Adrenal gland (tissue), 12 donors: ENCODE measurements around the gene UPK1A. TPM values are rescaled to one million over a fixed set of nuclear protein-coding genes. Genes with fewer than 3 reads are reported as not detected.

Source experiments
- DNase-seq, 7 donors: peaks; one replicate each; pipeline ENCODE4 v3.0.0-alpha.2; 2019 to 2020
- H3K27ac ChIP-seq, 5 donors: fragments of 200-600 bp; sonication (generic) in 4 of 5; 1 replicate in 3 of 5; 2 replicates in 2 of 5; pipeline versions ENCODE4 v1.5.1 to v1.8.0; 2016 to 2020; ENCODE audit warnings: mild to moderate bottlenecking in 1 of 5
- H3K27me3 ChIP-seq: fragments of 200-600 bp; 2 replicates; pipeline ENCODE4 v1.8.0; 2021
- H3K36me3 ChIP-seq, 2 donors: fragments of 200-600 bp; replicated peaks in 1 of 2; 1 replicate in 1 of 2; 2 replicates in 1 of 2; pipeline versions ENCODE4 v1.5.1 to v1.8.0; 2018 to 2022
- H3K4me1 ChIP-seq, 2 donors: fragments of 200-600 bp; replicated peaks in 1 of 2; 1 replicate in 1 of 2; 2 replicates in 1 of 2; pipeline versions ENCODE4 v1.5.1 to v1.8.0; 2018 to 2021
- H3K4me3 ChIP-seq, 4 donors: fragments of 200-600 bp; sonication (generic) in 3 of 4; one replicate each; pipeline ENCODE4 v1.5.1; 2016 to 2018
- H3K9me3 ChIP-seq, 3 donors: fragments of 200-600 bp; sonication (generic) in 1 of 3; replicated peaks in 1 of 3; 1 replicate in 2 of 3; 2 replicates in 1 of 3; pipeline versions ENCODE4 v1.5.1 to v1.8.0; 2016 to 2021
- POLR2A ChIP-seq, 2 donors: fragments of 450-650 bp; IDR thresholded peaks; one replicate each; pipeline ENCODE4 v1.6.1; 2017; ENCODE audit warnings: antibody characterized with exemption in 2 of 2, mild to moderate bottlenecking in 2 of 2, moderate library complexity in 1 of 2
- WGBS, 4 donors: extraction: QIAGEN DNeasy Blood & Tissue Kit in 2 of 4; methylation state at CpG; one replicate each; pipeline versions ENCODE4 v1.1.5 to v1.1.7; 2013 to 2017; 5-methylcytosine and 5-hydroxymethylcytosine counted together
- intact Hi-C, 2 donors: fragments of 100-400 bp; cut with DNase I; formaldehyde crosslinking; loops; one replicate each; pipeline versions ENCODE4 v1.14.1 to v1.15.0; 2022 to 2023
- polyA plus RNA-seq, 3 donors: library from polyadenylated mRNA; stranded (reverse); fragments of 200-250 nt in 2 of 3; fragments of 350-450 nt in 1 of 3; fragmentation: Illumina TruSeq in 1 of 3; extraction: RNeasy Lipid Tissue Mini Kit (QIAGEN cat#74804) in 1 of 3; gene quantifications; one replicate each; pipeline ENCODE4 v1.2.3, GENCODE V29; 2013 to 2014
- total RNA-seq, 9 donors: library from RNA; depleted of rRNA in 4 of 9; stranded (reverse); fragments of >200 nt in 4 of 9; fragments of 120-200 nt in 1 of 9; fragmentation: NEBNext Ultra II Directional in 1 of 9; extraction: Animal tissue kit (Norgen Biotek cat#: 25700) in 1 of 9; gene quantifications; one replicate each; pipeline versions ENCODE4 v1.1.0 to v1.2.4, GENCODE V29; 2013 to 2023
- TF ChIP-seq, protein P1 (sequence below), 6 experiments: fragments of 450-650 bp in 4 of 6; fragments of 200-600 bp in 2 of 6; sonication (generic) in 1 of 6; IDR thresholded peaks; 1 replicate in 5 of 6; 2 replicates in 1 of 6; pipeline versions ENCODE4 v1.5.1 to v1.8.0; 2016 to 2021; ENCODE audit warnings: antibody characterized with exemption in 6 of 6, mild to moderate bottlenecking in 2 of 6, moderate library complexity in 1 of 6
- donor health status: healthy with polysubstance abuse.
- donor health status: Bipolar disorder and iron deficiency.
- donor health status: DM: yes; HTN: yes; CAD: no.
- donor health status: DM: no; HTN: no; CAD: no.
- donor health status: DM: no; HTN: no; CAD: no.
- donor health status: DM: yes; HTN: yes; CAD: no.

Gene UPK1A
- total and polyA plus RNA-seq, 12 donors, result 1.2 TPM; not detected in 11

DNA sequence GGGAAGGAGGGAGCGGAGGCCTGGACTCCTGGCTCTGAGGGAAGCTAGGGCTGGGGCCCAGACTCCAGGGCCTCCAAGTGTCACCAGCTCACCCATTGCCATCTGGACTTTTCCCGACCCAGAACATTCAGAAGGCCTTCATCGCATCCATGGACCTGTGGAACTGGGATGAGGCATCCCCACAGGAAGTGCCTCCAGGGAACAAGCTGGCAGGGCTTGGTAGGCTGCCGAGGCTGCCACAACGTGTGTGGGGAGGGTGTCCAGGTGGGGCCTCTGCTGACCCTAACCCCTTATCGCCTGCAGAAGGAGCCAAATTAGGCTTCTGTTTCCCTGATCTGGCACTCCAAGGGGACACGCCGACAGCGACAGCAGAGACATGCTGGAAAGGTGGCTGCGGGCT, 24.0 kb upstream of the UPK1A start:
- H3K27ac ChIP-seq, result peak overlapping the region in 1 of 5 donors; percentile 7
- peaks cover 0 to 11% of the 10 kb centered on the region in 2 donors for H3K36me3 ChIP-seq
- TF ChIP-seq POLR2A (IDR thresholded peaks at IDR 0.05), result no peak
- TF ChIP-seq, protein P1, sequence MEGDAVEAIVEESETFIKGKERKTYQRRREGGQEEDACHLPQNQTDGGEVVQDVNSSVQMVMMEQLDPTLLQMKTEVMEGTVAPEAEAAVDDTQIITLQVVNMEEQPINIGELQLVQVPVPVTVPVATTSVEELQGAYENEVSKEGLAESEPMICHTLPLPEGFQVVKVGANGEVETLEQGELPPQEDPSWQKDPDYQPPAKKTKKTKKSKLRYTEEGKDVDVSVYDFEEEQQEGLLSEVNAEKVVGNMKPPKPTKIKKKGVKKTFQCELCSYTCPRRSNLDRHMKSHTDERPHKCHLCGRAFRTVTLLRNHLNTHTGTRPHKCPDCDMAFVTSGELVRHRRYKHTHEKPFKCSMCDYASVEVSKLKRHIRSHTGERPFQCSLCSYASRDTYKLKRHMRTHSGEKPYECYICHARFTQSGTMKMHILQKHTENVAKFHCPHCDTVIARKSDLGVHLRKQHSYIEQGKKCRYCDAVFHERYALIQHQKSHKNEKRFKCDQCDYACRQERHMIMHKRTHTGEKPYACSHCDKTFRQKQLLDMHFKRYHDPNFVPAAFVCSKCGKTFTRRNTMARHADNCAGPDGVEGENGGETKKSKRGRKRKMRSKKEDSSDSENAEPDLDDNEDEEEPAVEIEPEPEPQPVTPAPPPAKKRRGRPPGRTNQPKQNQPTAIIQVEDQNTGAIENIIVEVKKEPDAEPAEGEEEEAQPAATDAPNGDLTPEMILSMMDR (IDR thresholded peaks at IDR 0.05), result no peak
- 81 to 84% (median 82%) methylated on average over 9 to 10 of the region's 10 CpGs for WGBS, 4 donors
- no peaks in the 10 kb centered on the region for H3K9me3 ChIP-seq
- intact Hi-C loops, result no loop called here
- peaks cover under 1 to 10% of the 10 kb centered on the region in 2 donors for H3K4me1 ChIP-seq
- no peak for DNase-seq
- H3K4me3 ChIP-seq, result no peak overlapping the region
- H3K27me3 ChIP-seq, result no peaks in the 10 kb centered on the region

DNA sequence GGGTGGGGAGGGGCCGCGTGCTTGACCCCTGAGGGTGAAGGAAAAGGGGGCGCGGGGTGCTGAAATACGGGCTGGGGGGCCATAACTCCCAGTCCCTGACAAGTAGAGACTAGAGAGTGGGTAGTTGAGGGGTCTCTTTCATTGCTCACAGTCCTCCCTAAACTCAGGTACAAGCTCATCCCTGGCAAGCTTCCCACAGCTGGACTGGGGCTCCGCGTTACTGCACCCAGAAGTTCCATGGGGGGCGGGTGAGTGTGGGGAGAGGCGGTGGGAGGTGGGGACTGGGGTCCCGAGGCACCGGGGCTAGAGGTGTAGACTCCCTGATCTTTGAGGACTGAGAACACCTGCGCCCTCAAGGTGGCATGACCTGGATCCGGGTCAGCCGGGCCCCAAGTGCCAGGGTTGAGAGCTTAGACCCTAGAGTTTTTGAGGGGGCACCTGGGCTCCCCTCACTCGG, 23.5 kb upstream of the UPK1A start:
- intact Hi-C loops, result no loop called here
- peak overlapping the region in 2 of 4 donors; percentile 55 to 58 for H3K4me3 ChIP-seq
- H3K27me3 ChIP-seq, result no peaks in the 10 kb centered on the region
- TF ChIP-seq POLR2A (IDR thresholded peaks at IDR 0.05), result no peak
- TF ChIP-seq, protein P1 (IDR thresholded peaks at IDR 0.05), result no peak
- peak in 4 of 7 donors; percentile 35 to 54 (median 42) for DNase-seq
- H3K4me1 ChIP-seq, result peaks cover 6 to 13% of the 10 kb centered on the region in 2 donors
- no peaks in the 10 kb centered on the region for H3K9me3 ChIP-seq
- peaks cover 0 to 6% of the 10 kb centered on the region in 2 donors for H3K36me3 ChIP-seq
- 20 to 75% (median 40%) methylated on average over 1 to 15 of the region's 15 CpGs for WGBS, 4 donors
- peak overlapping the region in 4 of 5 donors; percentile 73 to 92 (median 81) for H3K27ac ChIP-seq

DNA sequence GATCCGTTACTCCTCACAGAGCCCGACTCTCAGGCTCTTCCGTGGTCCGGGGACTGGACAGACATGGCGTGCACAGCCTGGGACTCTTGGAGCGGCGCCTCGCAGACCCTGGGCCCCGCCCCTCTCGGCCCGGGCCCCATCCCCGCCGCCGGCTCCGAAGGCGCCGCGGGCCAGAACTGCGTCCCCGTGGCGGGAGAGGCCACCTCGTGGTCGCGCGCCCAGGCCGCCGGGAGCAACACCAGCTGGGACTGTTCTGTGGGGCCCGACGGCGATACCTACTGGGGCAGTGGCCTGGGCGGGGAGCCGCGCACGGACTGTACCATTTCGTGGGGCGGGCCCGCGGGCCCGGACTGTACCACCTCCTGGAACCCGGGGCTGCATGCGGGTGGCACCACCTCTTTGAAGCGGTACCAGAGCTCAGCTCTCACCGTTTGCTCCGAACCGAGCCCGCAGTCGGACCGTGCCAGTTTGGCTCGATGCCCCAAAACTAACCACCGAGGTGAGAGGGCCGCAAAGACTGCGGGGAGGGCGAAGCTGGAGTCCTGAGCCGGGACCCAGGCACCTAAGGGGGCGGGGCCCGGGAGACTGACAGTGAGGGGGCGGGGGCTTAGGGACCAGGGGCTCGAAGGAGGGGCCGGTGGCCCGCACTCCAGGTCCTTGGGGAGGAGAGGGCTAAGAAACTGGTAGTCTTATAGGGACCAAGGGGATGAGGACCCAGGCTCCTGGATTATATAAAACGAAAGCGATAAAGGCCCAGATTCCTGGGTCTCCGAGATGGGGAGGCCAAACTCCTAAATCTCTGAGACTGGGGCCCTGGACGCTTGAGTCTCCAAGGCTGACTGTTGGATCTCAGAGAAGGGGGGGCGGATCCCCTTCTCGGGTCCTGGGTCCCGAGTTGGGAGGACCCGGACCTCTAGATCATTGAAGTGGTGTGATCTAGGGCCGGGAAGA, 22.8 kb upstream of the UPK1A start:
- H3K9me3 ChIP-seq, result no peaks in the 10 kb centered on the region
- peak overlapping the region in 3 of 4 donors; percentile 42 to 58 (median 55) for H3K4me3 ChIP-seq
- WGBS, 4 donors, result 0 to 3% (median 2%) methylated on average over 5 to 69 of the region's 69 CpGs
- peak overlapping the region; percentile 73 to 92 (median 81) for H3K27ac ChIP-seq
- peak; percentile 83 to 90 (median 86) for DNase-seq
- peak; percentile 78 to 85 for TF ChIP-seq POLR2A (IDR thresholded peaks at IDR 0.05)
- TF ChIP-seq, protein P1 (IDR thresholded peaks at IDR 0.05), result no peak
- no peaks in the 10 kb centered on the region for H3K27me3 ChIP-seq
- no peaks in the 10 kb centered on the region for H3K36me3 ChIP-seq
- intact Hi-C loops, result no loop called here
- H3K4me1 ChIP-seq, result peaks cover 6 to 13% of the 10 kb centered on the region in 2 donors

DNA sequence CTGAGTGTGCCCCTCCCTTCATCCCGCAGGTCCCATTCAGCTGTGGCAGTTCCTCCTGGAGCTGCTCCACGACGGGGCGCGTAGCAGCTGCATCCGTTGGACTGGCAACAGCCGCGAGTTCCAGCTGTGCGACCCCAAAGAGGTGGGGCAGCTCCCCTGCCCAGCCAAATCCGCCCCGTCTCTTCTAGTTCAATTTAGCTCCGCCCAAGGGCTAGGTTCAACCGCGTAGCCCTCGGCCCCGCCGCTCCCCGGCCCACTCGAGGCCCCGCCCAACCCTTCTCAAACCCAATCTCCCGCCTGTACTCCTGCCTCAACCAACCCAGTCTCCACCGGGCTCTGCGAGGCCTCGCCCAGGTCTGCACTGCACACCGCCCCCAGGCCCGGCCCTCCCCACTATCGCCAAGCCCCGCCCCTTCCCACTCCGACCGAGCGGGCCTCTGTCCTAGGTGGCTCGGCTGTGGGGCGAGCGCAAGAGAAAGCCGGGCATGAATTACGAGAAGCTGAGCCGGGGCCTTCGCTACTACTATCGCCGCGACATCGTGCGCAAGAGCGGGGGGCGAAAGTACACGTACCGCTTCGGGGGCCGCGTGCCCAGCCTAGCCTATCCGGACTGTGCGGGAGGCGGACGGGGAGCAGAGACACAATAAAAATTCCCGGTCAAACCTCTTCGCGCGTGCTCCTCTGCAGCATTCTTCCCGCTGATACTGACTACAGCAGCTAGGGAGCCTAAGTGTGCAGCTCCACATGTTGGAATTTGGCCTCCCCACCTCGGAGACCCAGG, 21.9 kb upstream of the UPK1A start:
- Histone ChIP-seq H3K27me3 (no peaks in the 10 kb centered on the region), H3K36me3 (no peaks in the 10 kb centered on the region), H3K27ac (peak overlapping the region; percentile 73 to 92 (median 81)), H3K4me1 (peaks cover 14 to 20% of the 10 kb centered on the region in 2 donors), H3K9me3 (no peaks in the 10 kb centered on the region), H3K4me3 (peak overlapping the region in 3 of 4 donors; percentile 42 to 58 (median 55))
- peak; percentile 95 to 98 (median 97) for DNase-seq
- 0 to 3% (median 1%) methylated on average over 6 to 60 of the region's 60 CpGs for WGBS, 4 donors
- intact Hi-C loops, result no loop called here
- TF ChIP-seq, protein P1 (IDR thresholded peaks at IDR 0.05), result peak in 1 of 6 experiments; percentile 18
- peak in 1 of 2 donors; percentile 74 for TF ChIP-seq POLR2A (IDR thresholded peaks at IDR 0.05)
